Liver (tissue), 9 donors: ENCODE results near the gene KCNJ15. TPM values are rescaled to one million over a fixed set of nuclear protein-coding genes. Genes with fewer than 3 reads are reported as not detected.

Experiments
- DNase-seq: peaks from one replicate; pipeline ENCODE4 v3.0.0-alpha.2; 2017; ENCODE audit warnings: low spot score
- H3K27ac ChIP-seq, 2 donors: one replicate each; pipeline ENCODE4 v1.7.0; 2013; ENCODE audit warnings: inconsistent platforms in 2 of 2, low read length in 2 of 2, control low read depth in 1 of 2, low read depth in 1 of 2, mild to moderate bottlenecking in 1 of 2
- H3K27me3 ChIP-seq, 4 donors: one replicate each; pipeline versions ENCODE4 v1.6.1 to v1.7.0; 2013; ENCODE audit warnings: low read length in 3 of 4, inconsistent platforms in 1 of 4, mild to moderate bottlenecking in 1 of 4, moderate library complexity in 1 of 4; ENCODE audit not compliant: control insufficient read depth in 4 of 4, insufficient read depth in 4 of 4
- H3K36me3 ChIP-seq, 4 donors: one replicate each; pipeline versions ENCODE4 v1.6.1 to v1.7.0; 2013; ENCODE audit warnings: low read length in 3 of 4, mild to moderate bottlenecking in 3 of 4, low read depth in 1 of 4, moderate library complexity in 1 of 4; ENCODE audit not compliant: control insufficient read depth in 4 of 4, insufficient read depth in 3 of 4
- H3K4me1 ChIP-seq, 4 donors: one replicate each; pipeline versions ENCODE4 v1.6.1 to v1.7.0; 2013; ENCODE audit warnings: low read length in 3 of 4, mild to moderate bottlenecking in 3 of 4, moderate library complexity in 1 of 4; ENCODE audit not compliant: control insufficient read depth in 4 of 4, insufficient read depth in 4 of 4
- H3K4me3 ChIP-seq, 3 donors: one replicate each; pipeline versions ENCODE4 v1.6.1 to v1.7.0; 2013; ENCODE audit warnings: low read length in 3 of 3, control low read depth in 1 of 3, low read depth in 1 of 3, mild to moderate bottlenecking in 1 of 3
- H3K9ac ChIP-seq, 2 donors: one replicate each; pipeline ENCODE4 v1.7.0; 2013; ENCODE audit warnings: low read length in 2 of 2, mild to moderate bottlenecking in 2 of 2, moderate library complexity in 2 of 2, control low read depth in 1 of 2, low read depth in 1 of 2
- H3K9me3 ChIP-seq, 4 donors: one replicate each; pipeline versions ENCODE4 v1.6.1 to v1.7.0; 2013; ENCODE audit warnings: low read length in 3 of 4; ENCODE audit not compliant: control insufficient read depth in 4 of 4
- ATF3 ChIP-seq: IDR thresholded peaks from 2 replicates; pipeline ENCODE4 v1.6.1; 2016; ENCODE audit warnings: antibody characterized with exemption
- CTCF ChIP-seq: fragments of 150-350 bp; IDR thresholded peaks from 2 replicates; pipeline ENCODE4 v1.5.1; 2017; ENCODE audit warnings: improper control_type of control experiment, low read depth, low read length; ENCODE audit not compliant: missing input control
- EGR1 ChIP-seq, 2 donors: IDR thresholded peaks; 2 replicates each; pipeline ENCODE4 v1.6.1; 2016 to 2018; ENCODE audit warnings: antibody characterized with exemption in 2 of 2, low read depth in 2 of 2
- FOXA2 ChIP-seq: IDR thresholded peaks from 2 replicates; pipeline ENCODE4 v1.6.1; 2016; ENCODE audit warnings: antibody characterized with exemption
- GABPA ChIP-seq, 2 donors: IDR thresholded peaks in 1 of 2; conservative IDR thresholded peaks in 1 of 2; 2 replicates each; pipeline ENCODE4 v1.6.1; 2016; ENCODE audit warnings: antibody characterized with exemption in 2 of 2, mild to moderate bottlenecking in 1 of 2, moderate library complexity in 1 of 2
- HNF4A ChIP-seq, 2 donors: conservative IDR thresholded peaks; 2 replicates each; pipeline ENCODE4 v1.6.1; 2016; ENCODE audit warnings: antibody characterized with exemption in 2 of 2, mild to moderate bottlenecking in 2 of 2
- HNF4G ChIP-seq: IDR thresholded peaks from 2 replicates; pipeline ENCODE4 v1.6.1; 2016; ENCODE audit warnings: antibody characterized with exemption
- JUND ChIP-seq, 2 donors: IDR thresholded peaks; 2 replicates each; pipeline ENCODE4 v1.6.1; 2016; ENCODE audit warnings: antibody characterized with exemption in 2 of 2
- MAX ChIP-seq: IDR thresholded peaks from 2 replicates; pipeline ENCODE4 v1.6.1; 2016; ENCODE audit warnings: antibody characterized with exemption
- NR2F2 ChIP-seq: IDR thresholded peaks from 2 replicates; pipeline ENCODE4 v1.6.1; 2016; ENCODE audit warnings: antibody characterized with exemption
- RAD21 ChIP-seq, 2 donors: IDR thresholded peaks; 2 replicates each; pipeline ENCODE4 v1.6.1; 2016; ENCODE audit warnings: antibody characterized with exemption in 2 of 2, mild to moderate bottlenecking in 2 of 2
- REST ChIP-seq: IDR thresholded peaks from 2 replicates; pipeline ENCODE4 v1.6.1; 2016; ENCODE audit warnings: antibody characterized with exemption, mild to moderate bottlenecking
- RXRA ChIP-seq, 2 donors: IDR thresholded peaks; 2 replicates each; pipeline ENCODE4 v1.6.1; 2017 to 2018; ENCODE audit warnings: antibody characterized with exemption in 2 of 2, mild to moderate bottlenecking in 1 of 2
- SP1 ChIP-seq: IDR thresholded peaks from 2 replicates; pipeline ENCODE4 v1.6.1; 2018; ENCODE audit warnings: antibody characterized with exemption, mild to moderate bottlenecking
- TAF1 ChIP-seq: conservative IDR thresholded peaks from 2 replicates; pipeline ENCODE4 v1.6.1; 2016; ENCODE audit warnings: antibody characterized with exemption, mild to moderate bottlenecking
- YY1 ChIP-seq: IDR thresholded peaks from 2 replicates; pipeline ENCODE4 v1.6.1; 2016; ENCODE audit warnings: antibody characterized with exemption, mild to moderate bottlenecking
- ZBTB33 ChIP-seq: IDR thresholded peaks from 2 replicates; pipeline ENCODE4 v1.6.1; 2016; ENCODE audit warnings: antibody characterized with exemption
- WGBS: extraction: QIAGEN DNeasy Blood & Tissue Kit; methylation state at CpG from one replicate; pipeline ENCODE4 v1.1.7; 2013; 5-methylcytosine and 5-hydroxymethylcytosine counted together
- polyA plus RNA-seq, 2 donors: library from polyadenylated mRNA; stranded (reverse) in 1 of 2; unstranded in 1 of 2; fragments of 200-250 nt in 1 of 2; fragments of >200 nt in 1 of 2; fragmentation: Nextera tagmentation in 1 of 2; extraction: Ambion mirVana in 1 of 2; gene quantifications; one replicate each; pipeline versions ENCODE4 v1.2.1 to v1.2.3, GENCODE V29; 2013 to 2015
- total RNA-seq, 2 donors: library from RNA; depleted of rRNA; stranded (reverse); fragments of >200 nt; gene quantifications; one replicate each; pipeline ENCODE4 v1.2.3, GENCODE V29; 2014
- donor health status: healthy.
- donor health status: healthy.
- donor health status: healthy.
- donor health status: healthy.
- donor health status: healthy.

Gene KCNJ15
- total and polyA plus RNA-seq, 4 donors, result 0.61 to 4.8 (median 2.2) TPM

GRCh38 chr21:38349977-38350376 lies 93.2 kb downstream of the KCNJ15 start:
- H3K4me3 ChIP-seq, result no peak overlapping the region
- TF ChIP-seq YY1 (no peak), NR2F2 (no peak), HNF4G (no peak), SP1 (no peak), RXRA (IDR thresholded peaks at IDR 0.05) (no peak), CTCF (no peak), JUND (IDR thresholded peaks at IDR 0.05) (no peak), ZBTB33 (no peak), REST (no peak), TAF1 (no peak), HNF4A (conservative IDR thresholded peaks at IDR 0.05) (no peak)
- H3K27ac ChIP-seq, result no peak overlapping the region
- H3K4me1 ChIP-seq, result no peaks in the 10 kb centered on the region
- H3K9ac ChIP-seq, result no peak overlapping the region
- no peaks in the 10 kb centered on the region for H3K36me3 ChIP-seq
- no peaks in the 10 kb centered on the region for H3K9me3 ChIP-seq
- H3K27me3 ChIP-seq, result no peaks in the 10 kb centered on the region
- DNase-seq, result no peak
- WGBS, result 93% methylated on average over 2 of the region's 2 CpGs

- Histone ChIP-seq H3K4me3 (no peak overlapping the region), H3K27ac (no peak overlapping the region), H3K27me3 (no peaks in the 10 kb centered on the region), H3K9me3 (no peaks in the 10 kb centered on the region), H3K4me1 (no peaks in the 10 kb centered on the region), H3K9ac (no peak overlapping the region), H3K36me3 (no peaks in the 10 kb centered on the region)
- WGBS, result 93% methylated on average over 3 of the region's 3 CpGs
- no peak for DNase-seq
- TF ChIP-seq FOXA2 (no peak), ATF3 (no peak), TAF1 (no peak), EGR1 (IDR thresholded peaks at IDR 0.05; ENCODE audit: low read depth in 2 of 2) (no peak), NR2F2 (no peak), RAD21 (IDR thresholded peaks at IDR 0.05) (no peak), JUND (IDR thresholded peaks at IDR 0.05) (no peak), SP1 (no peak), GABPA (IDR thresholded peaks at IDR 0.05 in 1 of 2, conservative IDR thresholded peaks at IDR 0.05 in 1 of 2) (no peak), CTCF (no peak), HNF4A (conservative IDR thresholded peaks at IDR 0.05) (no peak), RXRA (IDR thresholded peaks at IDR 0.05) (no peak), HNF4G (no peak), REST (no peak), YY1 (no peak), MAX (no peak)
Measured at GRCh38 chr21:38350684-38351083, 93.9 kb downstream of the KCNJ15 start.
